HG02759 (cell line): ENCODE results near the gene PCBD2.
"Not testable (repeated sequence)": the region's sequence is repeated elsewhere in the genome, so short reads cannot be mapped to it uniquely, and the experiment has no call there.

Experiments
- ATAC-seq: cut with Tn5 transposase; IDR thresholded peaks from one replicate; pipeline ENCODE4 v1.9.1; 2021; ENCODE audit warnings: mild to moderate bottlenecking, moderate library complexity; ENCODE audit not compliant: unreplicated experiment

Gene PCBD2

GRCh38 chr5:134904610-134905245 is at the start of gene PCBD2:
TSS of gene PCBD2 (plus strand) at chr5:134905131. CDS start at chr5:134905140, 9 bp downstream.
- peak; percentile 85 for ATAC-seq

GRCh38 chr5:134856465-134856864 is 48.5 kb upstream of the PCBD2 start:
- ATAC-seq, result not testable (repeated sequence)

GRCh38 chr5:134857401-134857800 is 47.5 kb upstream of the PCBD2 start:
- no peak for ATAC-seq

GRCh38 chr5:134864707-134865106 is 40.2 kb upstream of the PCBD2 start:
- no peak for ATAC-seq

GRCh38 chr5:134873494-134873893 is 31.4 kb upstream of the PCBD2 start:
- ATAC-seq, result no peak

GRCh38 chr5:134873987-134874830 is 30.7 kb upstream of the PCBD2 start, which contains the start of gene TXNDC15:
TSS of gene TXNDC15 (plus strand) at chr5:134874371. CDS start at chr5:134874428, 57 bp downstream.
- ATAC-seq, result peak; percentile 90

GRCh38 chr5:134874831-134875655 is 29.9 kb upstream of the PCBD2 start:
- ATAC-seq, result peak; percentile 22

- ATAC-seq, result no peak
Observed at GRCh38 chr5:134877159-134877558, 27.8 kb upstream of the PCBD2 start.

GRCh38 chr5:134878403-134878802 is 26.5 kb upstream of the PCBD2 start:
- no peak for ATAC-seq

GRCh38 chr5:134879456-134879855 is 25.5 kb upstream of the PCBD2 start:
- ATAC-seq, result no peak

- ATAC-seq, result not testable (repeated sequence)
Observed at GRCh38 chr5:134880937-134881336, 24.0 kb upstream of the PCBD2 start.

GRCh38 chr5:134881711-134882110 is 23.2 kb upstream of the PCBD2 start:
- not testable (repeated sequence) for ATAC-seq

GRCh38 chr5:134887593-134888159 is 17.3 kb upstream of the PCBD2 start:
- ATAC-seq, result no peak

- ATAC-seq, result no peak
Observed at GRCh38 chr5:134889335-134889734, 15.6 kb upstream of the PCBD2 start.

- ATAC-seq, result no peak
Observed at GRCh38 chr5:134891473-134891872, 13.5 kb upstream of the PCBD2 start.

- no peak for ATAC-seq
Observed at GRCh38 chr5:134892282-134892681, 12.6 kb upstream of the PCBD2 start.

GRCh38 chr5:134892926-134893325 is 12.0 kb upstream of the PCBD2 start:
- no peak for ATAC-seq

GRCh38 chr5:134893748-134894505 is 11.0 kb upstream of the PCBD2 start:
- ATAC-seq, result no peak

GRCh38 chr5:134902071-134902801 is 2.7 kb upstream of the PCBD2 start:
- ATAC-seq, result no peak
